PC-3 (cell line): ENCODE results near the gene PRPF40A. TPM values are rescaled to one million over a fixed set of nuclear protein-coding genes. Genes with fewer than 3 reads are reported as not detected.

Experiments used
- ATAC-seq: fragments of 200-7000 bp; cut with Tn5 transposase; 2 replicates; pipeline ENCODE4 v1.9.1; 2020; ENCODE audit warnings: mild to moderate bottlenecking, moderate library complexity
- BruUV-seq: library from RNA; stranded (reverse); fragments of 400-500 nt; replicated peaks from 2 replicates; lab custom pipeline; 2021; lab: Mats Ljungman, UMichigan
- CTCF ChIA-PET: fragments of 300-600 bp; sonication (Branson Sonifier 250); formaldehyde crosslinking; loops from one replicate; lab custom pipeline; 2022; ENCODE audit warnings: antibody characterized with exemption; lab: Charles Lee
- POLR2A ChIA-PET: fragments of 300-600 bp; sonication (Branson Sonifier 250); formaldehyde crosslinking; loops from one replicate; lab custom pipeline; 2022; ENCODE audit warnings: antibody characterized with exemption; ENCODE audit not compliant: unreplicated experiment; lab: Charles Lee
- DNase-seq: peaks from one replicate; pipeline ENCODE4 v3.0.0-alpha.2; 2015
- H2AFZ ChIP-seq: fragments of 300-600 bp; sonication (generic); 2 replicates; pipeline ENCODE4 v1.6.0; 2016; ENCODE audit warnings: antibody characterized with exemption, low read length
- H3F3A ChIP-seq: fragments of 300-600 bp; sonication (generic); one replicate; pipeline ENCODE4 v1.6.0; 2017; ENCODE audit warnings: antibody characterized with exemption, low read length, control low read depth, mild to moderate bottlenecking; ENCODE audit not compliant: unreplicated experiment
- H3K27ac ChIP-seq: fragments of 300-600 bp; sonication (generic); 2 replicates; pipeline ENCODE4 v1.5.1; 2016; ENCODE audit warnings: mild to moderate bottlenecking, low read length
- H3K27me3 ChIP-seq: fragments of 300-600 bp; sonication (generic); 2 replicates; pipeline ENCODE4 v1.6.1; 2016; ENCODE audit warnings: low read length, mixed read lengths
- H3K36me3 ChIP-seq: fragments of 300-600 bp; sonication (generic); 2 replicates; pipeline ENCODE4 v1.6.1; 2016; ENCODE audit warnings: low read depth, mixed run types, low read length, mixed read lengths
- H3K4me1 ChIP-seq: fragments of 300-600 bp; sonication (generic); 2 replicates; pipeline ENCODE4 v1.5.1; 2016; ENCODE audit warnings: low read length; ENCODE audit not compliant: insufficient read depth
- H3K4me2 ChIP-seq: fragments of 300-600 bp; sonication (generic); 2 replicates; pipeline ENCODE4 v1.6.0; 2016; ENCODE audit warnings: low read length
- H3K4me3 ChIP-seq: fragments of 300-600 bp; sonication (generic); 2 replicates; pipeline ENCODE4 v1.5.1; 2016; ENCODE audit warnings: mild to moderate bottlenecking, low read length, mixed read lengths
- H3K79me2 ChIP-seq: fragments of 300-600 bp; sonication (generic); 2 replicates; pipeline ENCODE4 v1.6.1; 2017; ENCODE audit warnings: low read length, mixed read lengths
- H3K9ac ChIP-seq: fragments of 300-600 bp; sonication (generic); 2 replicates; pipeline ENCODE4 v1.6.0; 2016; ENCODE audit warnings: mild to moderate bottlenecking, low read length
- H3K9me2 ChIP-seq: fragments of 300-600 bp; sonication (generic); replicated peaks from 2 replicates; pipeline ENCODE4 v1.6.1; 2016; ENCODE audit warnings: mixed run types, low read length, mixed read lengths
- H3K9me3 ChIP-seq: fragments of 300-600 bp; sonication (generic); 2 replicates; pipeline ENCODE4 v1.6.1; 2016; ENCODE audit warnings: low read length, mixed read lengths
- H4K20me1 ChIP-seq: fragments of 300-600 bp; sonication (generic); 2 replicates; pipeline ENCODE4 v1.6.1; 2016; ENCODE audit warnings: low read length, mixed read lengths
- EZH2 ChIP-seq: fragments of 300-600 bp; sonication (generic); IDR thresholded peaks from one replicate; pipeline ENCODE4 v1.6.1; 2017; ENCODE audit warnings: antibody characterized with exemption, mild to moderate bottlenecking, low read length; ENCODE audit not compliant: unreplicated experiment
- EZH2phosphoT487 ChIP-seq: fragments of 300-600 bp; sonication (generic); IDR thresholded peaks from 2 replicates; pipeline ENCODE4 v1.6.1; 2018; ENCODE audit warnings: mild to moderate bottlenecking, antibody characterized with exemption, low read length, borderline replicate concordance
- intact Hi-C: fragments of 100-400 bp; cut with micrococcal nuclease; formaldehyde crosslinking; loops from 2 replicates; pipeline ENCODE4 v1.9.0; 2023
- total RNA-seq: library from RNA; depleted of rRNA; stranded (reverse); fragments of >200 nt; gene quantifications from 2 replicates; pipeline ENCODE4 v1.2.3, GENCODE V29; 2014
- TF ChIP-seq, protein P1 (sequence below): fragments of 300-600 bp; sonication (generic); conservative IDR thresholded peaks from 2 replicates; pipeline ENCODE4 v1.5.1; 2017; ENCODE audit warnings: antibody characterized with exemption, low read depth, mild to moderate bottlenecking, low read length

The PRPF40A gene
- total RNA-seq, 1 experiment from 2014 or later = 140 TPM

DNA sequence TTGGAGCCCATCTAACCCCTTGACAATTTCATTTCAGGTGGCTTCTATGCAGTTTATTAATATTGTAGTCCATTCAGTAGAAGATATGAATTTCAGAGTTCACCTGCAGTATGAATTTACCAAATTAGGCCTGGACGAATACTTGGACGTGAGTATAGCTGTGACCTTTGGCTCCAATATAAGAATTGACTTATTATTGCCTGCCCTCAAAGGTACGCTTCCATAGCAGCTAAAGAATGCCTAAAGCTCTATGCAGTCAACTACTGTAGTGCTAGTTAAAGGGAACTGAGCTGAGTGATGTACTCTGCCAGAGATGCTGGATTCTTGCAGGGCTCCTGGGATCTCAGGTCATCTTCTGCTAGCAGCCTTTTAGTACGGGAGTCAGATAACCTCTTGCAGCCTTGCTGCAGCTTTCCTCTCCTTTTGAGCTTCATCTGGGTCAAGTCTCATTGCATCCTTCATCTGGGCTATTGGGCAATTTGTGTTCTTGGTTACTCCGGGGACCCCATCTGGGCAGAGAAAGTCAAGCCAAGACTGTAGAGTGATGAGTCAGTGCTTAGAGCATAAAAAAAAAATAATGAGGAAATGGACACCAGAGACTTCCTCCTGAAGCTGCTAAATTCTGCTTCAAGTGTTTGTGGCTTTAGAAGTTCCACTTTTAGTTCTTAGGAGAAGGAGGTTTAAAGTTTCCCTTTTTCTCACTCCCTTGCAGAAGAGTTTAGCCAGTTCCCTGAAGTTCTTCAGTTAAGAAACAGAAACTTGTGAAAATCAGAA, 105.6 kb downstream of the PRPF40A start:
- no peaks in the 10 kb centered on the region for H3K9me3 ChIP-seq
- ATAC-seq (peak; percentile 48; the same call in 1 of the 2 replicates), DNase-seq (no peak)
- no peak overlapping the region for H3K4me2 ChIP-seq
- no peaks in the 10 kb centered on the region for H3K9me2 ChIP-seq
- H3K27me3 ChIP-seq = no peaks in the 10 kb centered on the region
- H3F3A ChIP-seq = no peaks in the 10 kb centered on the region
- intact Hi-C loops = loop anchor here (5.0 kb wide), 1 partner anchor 39 kb away; no protein-coding TSS in a partner anchor
- no peak overlapping the region for H3K9ac ChIP-seq
- no peaks in the 10 kb centered on the region for H4K20me1 ChIP-seq
- H3K4me3 ChIP-seq = no peak overlapping the region
- no peaks in the 10 kb centered on the region for H3K36me3 ChIP-seq
- H3K79me2 ChIP-seq = no peaks in the 10 kb centered on the region
- ChIA-PET CTCF (no interaction called here), POLR2A (no interaction called here)
- H2AFZ ChIP-seq = no peak overlapping the region
- no TSS peak for BruUV-seq
- H3K27ac ChIP-seq = no peak overlapping the region
- no peak for TF ChIP-seq EZH2
- TF ChIP-seq EZH2phosphoT487 = no peak
- TF ChIP-seq, protein P1, sequence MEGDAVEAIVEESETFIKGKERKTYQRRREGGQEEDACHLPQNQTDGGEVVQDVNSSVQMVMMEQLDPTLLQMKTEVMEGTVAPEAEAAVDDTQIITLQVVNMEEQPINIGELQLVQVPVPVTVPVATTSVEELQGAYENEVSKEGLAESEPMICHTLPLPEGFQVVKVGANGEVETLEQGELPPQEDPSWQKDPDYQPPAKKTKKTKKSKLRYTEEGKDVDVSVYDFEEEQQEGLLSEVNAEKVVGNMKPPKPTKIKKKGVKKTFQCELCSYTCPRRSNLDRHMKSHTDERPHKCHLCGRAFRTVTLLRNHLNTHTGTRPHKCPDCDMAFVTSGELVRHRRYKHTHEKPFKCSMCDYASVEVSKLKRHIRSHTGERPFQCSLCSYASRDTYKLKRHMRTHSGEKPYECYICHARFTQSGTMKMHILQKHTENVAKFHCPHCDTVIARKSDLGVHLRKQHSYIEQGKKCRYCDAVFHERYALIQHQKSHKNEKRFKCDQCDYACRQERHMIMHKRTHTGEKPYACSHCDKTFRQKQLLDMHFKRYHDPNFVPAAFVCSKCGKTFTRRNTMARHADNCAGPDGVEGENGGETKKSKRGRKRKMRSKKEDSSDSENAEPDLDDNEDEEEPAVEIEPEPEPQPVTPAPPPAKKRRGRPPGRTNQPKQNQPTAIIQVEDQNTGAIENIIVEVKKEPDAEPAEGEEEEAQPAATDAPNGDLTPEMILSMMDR = no peak
- H3K4me1 ChIP-seq = peaks cover 3% of the 10 kb centered on the region

DNA sequence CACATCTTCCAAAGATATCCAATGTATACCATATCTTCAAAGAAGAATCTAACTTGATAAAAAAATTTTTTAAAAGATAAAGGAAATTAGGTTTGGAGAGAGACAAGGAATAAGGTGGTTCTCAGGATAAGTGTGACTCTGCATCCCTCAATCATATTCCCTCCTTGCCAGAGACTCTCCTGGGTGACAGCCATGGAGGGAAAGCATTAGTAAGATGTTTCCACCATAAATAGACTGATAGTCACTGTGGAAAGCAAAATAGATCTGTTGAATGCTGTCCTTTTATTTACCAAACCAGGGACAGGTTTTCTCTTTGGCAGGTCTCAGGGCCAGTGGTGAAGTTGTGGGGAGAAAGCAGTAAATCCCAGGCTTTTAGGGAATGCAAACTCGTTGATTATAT, 107.6 kb downstream of the PRPF40A start:
- Histone ChIP-seq H3K9me3 (no peaks in the 10 kb centered on the region), H3F3A (no peaks in the 10 kb centered on the region), H3K27me3 (no peaks in the 10 kb centered on the region), H3K4me2 (no peak overlapping the region), H3K36me3 (no peaks in the 10 kb centered on the region), H2AFZ (no peak overlapping the region), H3K27ac (no peak overlapping the region), H3K9me2 (no peaks in the 10 kb centered on the region), H4K20me1 (no peaks in the 10 kb centered on the region), H3K4me1 (peaks cover 3% of the 10 kb centered on the region), H3K79me2 (no peaks in the 10 kb centered on the region), H3K9ac (no peak overlapping the region), H3K4me3 (no peak overlapping the region)
- ATAC-seq (no peak), DNase-seq (no peak)
- ChIA-PET CTCF (no interaction called here), POLR2A (no interaction called here)
- intact Hi-C loops = loop anchor here (5.0 kb wide), 1 partner anchor 37 kb away; no protein-coding TSS in a partner anchor
- TF ChIP-seq EZH2phosphoT487 (no peak), EZH2 (no peak)
- TF ChIP-seq, protein P1 = no peak
- BruUV-seq = no TSS peak

DNA sequence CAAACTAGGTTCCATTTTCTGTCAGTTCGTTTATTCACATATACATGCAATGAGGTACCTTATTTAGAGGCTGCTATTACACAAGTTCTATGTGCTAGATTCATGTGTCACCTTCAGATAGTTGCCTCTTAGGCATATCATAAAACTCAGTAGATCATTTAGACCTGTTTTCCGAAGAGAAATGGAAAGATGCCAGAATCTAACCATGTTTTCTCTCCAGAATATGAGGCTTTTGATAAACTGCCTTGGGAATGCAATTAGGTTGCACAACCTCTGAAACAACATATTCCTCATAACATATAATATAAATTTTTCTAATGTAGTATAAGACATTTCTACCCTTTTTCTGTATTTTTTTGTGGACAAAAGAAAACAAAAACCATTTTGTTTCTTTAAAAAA, 108.1 kb downstream of the PRPF40A start:
- no peak overlapping the region for H3K9ac ChIP-seq
- H3K36me3 ChIP-seq = no peaks in the 10 kb centered on the region
- H2AFZ ChIP-seq = no peak overlapping the region
- H3K9me3 ChIP-seq = no peaks in the 10 kb centered on the region
- H3K4me1 ChIP-seq = peaks cover 3% of the 10 kb centered on the region
- H4K20me1 ChIP-seq = no peaks in the 10 kb centered on the region
- H3K4me3 ChIP-seq = no peak overlapping the region
- BruUV-seq = no TSS peak
- ChIA-PET CTCF (no interaction called here), POLR2A (no interaction called here)
- DNase-seq (no peak), ATAC-seq (no peak)
- intact Hi-C loops = no loop called here
- H3K27me3 ChIP-seq = no peaks in the 10 kb centered on the region
- no peaks in the 10 kb centered on the region for H3F3A ChIP-seq
- no peak overlapping the region for H3K4me2 ChIP-seq
- no peak overlapping the region for H3K27ac ChIP-seq
- H3K9me2 ChIP-seq = no peaks in the 10 kb centered on the region
- no peak for TF ChIP-seq EZH2
- TF ChIP-seq, protein P1 = no peak
- no peak for TF ChIP-seq EZH2phosphoT487
- H3K79me2 ChIP-seq = no peaks in the 10 kb centered on the region
